Sigmoid colon (tissue), 4 donors: Measurements from ENCODE around the gene ARNT2.

ENCODE experiments used
- CTCF ChIP-seq, 4 experiments: fragments of 450-650 bp in 3 of 4; fragments of 200-600 bp in 1 of 4; IDR thresholded peaks; one replicate each; pipeline ENCODE4 v1.5.1; 2016 to 2019; ENCODE audit warnings: antibody characterized with exemption in 4 of 4, mild to moderate bottlenecking in 3 of 4, moderate library complexity in 2 of 4
- POLR2A ChIP-seq, 2 donors: fragments of 450-650 bp; IDR thresholded peaks; one replicate each; pipeline ENCODE4 v1.6.1; 2016; ENCODE audit warnings: antibody characterized with exemption in 2 of 2, mild to moderate bottlenecking in 2 of 2, moderate library complexity in 2 of 2
- POLR2AphosphoS5 ChIP-seq, 4 donors: sonication (generic); formaldehyde crosslinking; IDR thresholded peaks; one replicate each; pipeline ENCODE4 v1.6.1; 2017; ENCODE audit warnings: antibody characterized with exemption in 4 of 4

DNA sequence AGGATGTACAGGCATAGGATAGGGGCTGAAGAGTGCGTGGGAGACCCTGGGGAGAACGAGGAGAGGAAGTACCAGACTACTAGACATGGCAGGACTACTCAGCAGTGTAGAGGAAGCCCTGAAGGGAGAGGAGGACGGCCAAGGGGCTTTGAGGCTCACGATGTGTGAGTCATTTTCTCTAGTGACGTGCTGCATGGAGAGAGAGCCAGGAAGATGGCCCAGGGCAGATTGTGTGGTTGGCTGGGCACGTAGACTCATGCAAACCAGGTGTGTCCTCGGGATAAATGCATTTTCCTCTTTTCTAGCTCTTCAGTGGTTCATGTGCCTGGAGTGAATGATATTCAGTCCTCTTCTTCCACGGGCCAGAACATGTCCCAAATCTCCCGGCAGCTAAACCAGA, 175.9 kb downstream of the ARNT2 start:
- TF ChIP-seq CTCF (IDR thresholded peaks at IDR 0.05), result no peak
- no peak for TF ChIP-seq POLR2AphosphoS5 (IDR thresholded peaks at IDR 0.05)
- TF ChIP-seq POLR2A (IDR thresholded peaks at IDR 0.05), result no peak
